ENCODE measurements around the gene DLK2.
"Not testable (repeated sequence)": the region's sequence is repeated elsewhere in the genome, so short reads cannot be mapped to it uniquely, and the experiment has no call there.

Gene DLK2

DNA sequence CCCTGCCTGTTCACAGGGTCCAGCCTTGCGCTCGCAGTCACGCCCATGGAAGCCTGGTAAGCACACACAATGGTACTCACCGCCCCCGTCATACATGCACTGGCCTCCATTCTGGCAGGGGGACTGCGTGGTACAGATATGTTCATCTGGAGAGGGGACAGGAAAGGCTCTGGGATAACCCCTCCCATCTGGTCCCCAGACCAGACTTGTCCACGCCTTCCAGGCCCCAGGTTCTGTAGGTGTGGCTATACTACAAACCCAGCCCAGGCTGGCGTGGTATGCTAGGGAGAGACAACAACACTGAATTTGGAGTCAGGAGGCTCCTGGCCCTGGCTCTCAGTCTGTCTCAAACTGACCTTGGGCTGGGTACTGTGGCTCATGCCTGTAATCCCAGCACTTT lies 3.4 kb downstream of the DLK2 start:
- DNase-seq = no peak

- no peak for DNase-seq
These were observed 4.0 kb downstream of the DLK2 start for GRCh38 chr6:43451348-43451747.

- DNase-seq = no peak
These were observed 4.6 kb downstream of the DLK2 start for GRCh38 chr6:43450699-43451131.

DNA sequence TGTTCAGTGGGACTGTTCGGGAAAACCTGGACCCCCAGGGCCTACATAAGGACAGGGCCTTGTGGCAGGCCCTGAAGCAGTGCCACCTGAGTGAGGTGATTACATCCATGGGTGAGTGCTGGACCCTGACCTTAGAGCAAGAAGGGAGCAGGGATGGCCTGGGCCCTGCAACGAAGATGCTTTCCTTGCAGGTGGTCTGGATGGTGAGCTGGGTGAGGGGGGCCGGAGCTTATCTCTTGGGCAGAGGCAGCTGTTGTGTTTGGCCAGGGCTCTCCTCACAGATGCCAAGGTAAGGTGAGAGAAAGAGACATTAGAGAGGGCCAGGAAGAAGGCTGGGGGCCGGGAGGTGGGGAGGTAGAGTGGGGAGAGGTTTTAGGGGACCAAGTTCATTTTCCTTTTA lies 6.4 kb downstream of the DLK2 start:
- no peak for DNase-seq

DNA sequence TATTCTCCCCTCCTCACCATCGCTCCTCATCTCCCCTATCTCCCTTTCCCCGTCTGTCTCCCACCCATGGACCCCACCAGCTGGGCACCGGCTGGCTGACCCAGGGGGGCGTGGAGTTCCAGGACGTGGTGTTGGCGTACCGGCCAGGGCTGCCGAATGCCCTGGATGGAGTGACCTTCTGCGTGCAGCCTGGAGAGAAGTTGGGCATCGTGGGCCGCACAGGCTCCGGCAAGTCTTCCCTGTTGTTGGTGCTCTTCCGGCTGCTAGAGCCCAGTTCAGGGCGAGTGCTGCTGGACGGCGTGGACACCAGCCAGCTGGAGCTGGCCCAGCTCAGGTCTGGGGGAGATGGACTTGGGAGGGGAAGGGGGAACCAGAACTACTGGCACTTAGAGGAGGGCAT lies 7.7 kb downstream of the DLK2 start:
- DNase-seq = no peak

DNA sequence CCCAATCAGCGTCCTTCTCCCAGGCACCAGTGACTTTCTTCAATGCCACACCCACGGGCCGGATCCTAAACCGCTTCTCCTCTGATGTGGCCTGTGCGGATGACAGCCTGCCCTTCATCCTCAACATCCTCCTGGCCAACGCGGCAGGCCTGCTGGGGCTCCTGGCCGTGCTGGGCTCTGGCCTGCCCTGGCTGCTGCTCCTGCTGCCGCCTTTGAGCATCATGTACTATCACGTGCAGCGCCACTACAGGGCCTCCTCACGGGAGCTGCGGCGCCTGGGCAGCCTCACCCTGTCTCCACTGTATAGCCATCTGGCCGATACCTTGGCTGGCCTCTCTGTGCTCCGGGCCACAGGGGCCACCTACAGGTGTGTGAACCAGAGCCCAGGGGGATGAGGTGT lies 9.8 kb downstream of the DLK2 start:
- no peak for DNase-seq

DNA sequence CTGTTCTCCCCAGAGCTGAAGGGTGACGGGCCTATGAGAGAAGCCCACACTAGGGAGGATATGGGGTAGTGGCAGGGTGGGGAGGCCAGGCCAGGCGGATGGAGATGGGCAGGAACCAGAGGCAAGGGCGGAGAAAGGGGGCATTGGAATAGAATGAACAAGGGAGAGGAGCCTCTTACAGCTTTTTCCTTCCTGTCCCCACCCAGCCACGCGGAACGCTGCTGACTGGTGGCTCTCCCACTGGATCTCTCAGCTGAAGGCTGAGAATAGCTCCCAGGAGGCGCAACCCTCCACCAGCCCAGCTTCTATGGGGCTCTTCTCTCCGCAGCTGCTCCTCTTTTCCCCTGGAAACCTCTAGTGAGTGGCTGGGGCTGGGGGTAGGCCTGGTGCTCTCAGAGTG lies 10.8 kb downstream of the DLK2 start:
- DNase-seq = no peak

DNA sequence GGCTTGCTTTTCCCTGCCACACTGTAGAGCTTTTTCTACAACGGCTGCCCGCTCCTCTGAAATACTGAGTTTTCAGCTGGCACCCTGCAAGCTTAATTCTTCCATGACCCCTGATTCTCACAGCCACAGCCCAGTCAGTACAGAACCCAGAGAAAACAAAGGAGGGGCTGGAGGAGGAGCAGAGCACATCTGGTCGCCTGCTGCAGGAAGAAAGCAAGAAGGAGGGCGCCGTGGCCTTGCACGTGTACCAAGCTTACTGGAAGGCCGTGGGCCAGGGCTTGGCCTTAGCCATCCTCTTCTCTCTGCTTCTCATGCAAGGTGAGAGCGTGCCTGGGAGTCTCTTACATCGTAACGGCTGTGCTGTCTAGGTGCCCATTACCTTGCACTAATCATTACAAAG lies 11.3 kb downstream of the DLK2 start:
- no peak for DNase-seq

DNA sequence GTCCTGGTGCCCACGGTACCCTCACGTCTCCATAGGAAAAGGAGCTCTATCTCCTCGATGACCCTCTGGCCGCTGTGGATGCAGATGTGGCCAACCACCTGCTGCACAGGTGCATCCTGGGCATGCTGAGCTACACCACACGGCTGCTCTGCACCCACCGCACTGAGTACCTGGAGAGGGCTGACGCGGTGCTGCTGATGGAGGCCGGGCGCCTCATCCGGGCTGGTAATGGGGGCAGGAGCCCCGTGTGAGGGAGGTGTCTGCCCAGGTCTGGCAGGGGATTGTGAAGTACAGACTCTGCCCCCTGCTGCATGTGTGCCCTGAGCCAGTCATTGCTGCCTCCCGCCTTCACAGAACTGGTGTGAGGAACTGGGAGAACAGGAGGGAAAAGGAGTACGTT lies 12.4 kb downstream of the DLK2 start:
- no peak for DNase-seq

GRCh38 chr6:43437700-43438099 lies 17.6 kb downstream of the DLK2 start:
- DNase-seq = no peak

GRCh38 chr6:43436577-43437282 lies 18.6 kb downstream of the DLK2 start:
- no peak for DNase-seq

GRCh38 chr6:43435682-43436437 lies 19.5 kb downstream of the DLK2 start:
- DNase-seq = no peak

- no peak for DNase-seq
These were observed 20.4 kb downstream of the DLK2 start for GRCh38 chr6:43434943-43435342.

DNA sequence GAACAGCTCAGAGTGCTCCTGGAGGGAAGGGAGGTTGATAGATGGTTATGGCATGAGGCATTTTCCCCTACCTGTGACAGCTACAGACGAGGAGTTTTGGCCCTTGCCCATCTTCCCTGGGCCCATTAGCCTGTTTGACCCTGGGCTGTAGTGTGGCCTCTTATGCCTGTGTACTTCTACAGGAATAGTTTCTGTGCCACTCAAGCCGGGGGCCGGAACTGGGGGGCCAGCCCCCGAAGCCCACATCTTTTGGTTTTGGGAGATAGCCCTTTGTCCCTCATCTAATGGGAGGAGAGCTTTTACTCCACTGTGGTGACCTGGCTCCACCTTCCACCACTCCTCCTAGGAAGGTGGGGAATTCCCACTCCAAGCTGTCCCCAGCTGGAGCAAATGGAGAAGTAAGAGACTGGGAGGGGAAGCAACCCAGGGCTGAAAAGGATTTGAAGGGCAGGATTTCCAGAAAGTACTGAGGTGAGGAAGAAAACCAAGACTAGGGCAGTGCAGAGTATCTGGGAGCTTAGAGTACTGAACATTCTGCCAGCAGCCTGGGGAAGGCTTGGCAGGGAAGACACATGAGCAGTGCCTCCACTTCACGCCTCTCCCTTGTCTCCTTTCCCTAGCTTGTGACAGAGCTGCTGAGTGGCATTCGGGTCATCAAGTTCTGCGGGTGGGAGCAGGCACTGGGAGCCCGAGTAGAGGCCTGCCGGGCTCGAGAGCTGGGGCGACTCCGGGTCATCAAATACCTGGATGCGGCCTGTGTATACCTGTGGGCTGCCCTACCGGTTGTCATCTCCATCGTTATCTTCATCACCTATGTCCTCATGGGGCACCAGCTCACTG lies 21.1 kb downstream of the DLK2 start:
- DNase-seq = no peak

DNA sequence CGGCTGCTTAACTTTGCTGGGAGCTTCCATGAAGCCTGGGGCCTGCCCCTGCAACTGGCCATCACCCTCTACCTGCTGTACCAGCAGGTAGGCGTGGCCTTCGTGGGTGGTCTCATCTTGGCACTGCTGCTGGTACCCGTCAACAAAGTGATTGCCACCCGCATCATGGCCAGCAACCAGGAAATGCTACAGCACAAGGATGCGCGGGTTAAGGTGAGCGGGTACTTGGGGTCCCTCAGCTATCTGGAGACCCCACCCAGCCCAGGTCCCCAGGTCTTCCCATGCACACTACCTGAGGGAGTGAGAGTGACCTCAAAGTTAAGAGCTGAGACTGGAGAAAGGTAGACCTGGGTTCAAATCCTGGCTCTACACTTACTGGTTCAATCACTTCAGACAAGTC lies 22.2 kb downstream of the DLK2 start:
- no peak for DNase-seq

- DNase-seq = no peak
These were observed 23.1 kb downstream of the DLK2 start for GRCh38 chr6:43432009-43432945.

DNA sequence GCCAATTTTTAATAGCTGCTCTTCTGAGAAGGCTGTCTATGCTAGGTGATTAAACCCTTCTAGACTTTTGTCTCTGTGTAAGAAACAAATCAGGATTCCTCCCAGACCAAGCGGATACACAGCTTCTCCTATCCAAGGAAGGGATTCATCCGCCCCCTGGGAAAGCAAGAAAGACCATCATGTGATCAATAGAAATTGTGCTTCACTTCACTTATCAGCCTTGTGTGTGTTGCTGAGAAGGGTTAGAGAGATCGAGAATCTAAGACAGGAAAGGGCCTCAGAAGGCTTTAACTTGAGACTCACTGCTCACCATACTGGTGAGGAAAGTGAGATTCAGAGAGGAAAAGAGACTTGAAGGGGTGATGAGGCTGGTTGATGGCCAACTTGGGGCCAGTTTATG lies 26.5 kb downstream of the DLK2 start:
- no peak for DNase-seq

GRCh38 chr6:43428112-43428570 lies 27.2 kb downstream of the DLK2 start:
- DNase-seq = no peak

GRCh38 chr6:43427406-43428111 lies 27.8 kb downstream of the DLK2 start, which contains the start of gene ABCC10:
ABCC10 (plus strand) TSS chr6:43427541; CDS start chr6:43427979, 438 bp downstream.
- peak; percentile 93 for DNase-seq

GRCh38 chr6:43426928-43427405 lies 28.4 kb downstream of the DLK2 start:
- DNase-seq = no peak

- DNase-seq = not testable (repeated sequence)
These were observed 30.3 kb downstream of the DLK2 start for GRCh38 chr6:43425083-43425482.

Data from NCI-H510A (cell line).